ENCODE results near the gene SLC22A25. TPM values are rescaled to one million over a fixed set of nuclear protein-coding genes. Genes with fewer than 3 reads are reported as not detected.
A peak's percentile ranks its signal among the peaks of the same experiment; 100 is the strongest.

SLC22A25 gene
- polyA plus RNA-seq, 2 of the 4 experiments (the other 2 are of a cell fraction) = not detected

DNA sequence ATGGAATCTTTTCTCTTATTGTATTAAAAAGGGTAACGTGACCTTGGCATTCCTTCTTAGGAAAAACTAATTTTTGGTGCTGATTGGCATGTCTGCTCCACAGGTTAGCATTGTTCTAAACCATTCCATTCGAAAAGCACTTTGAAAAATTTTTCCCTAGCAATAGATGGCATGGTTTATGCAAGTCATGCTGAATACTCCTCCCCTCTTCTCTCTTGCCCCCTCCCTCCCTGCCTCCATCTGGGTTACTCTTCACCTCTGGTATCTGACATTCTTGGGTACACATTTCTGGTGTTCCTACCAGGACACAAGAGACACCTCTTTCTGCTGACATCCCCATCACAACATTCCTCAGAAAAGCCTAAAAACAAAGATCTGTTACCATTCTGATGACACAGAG lies 1.5 kb upstream of the SLC22A25 start:
- no peak overlapping the region for H3K4me2 ChIP-seq
- CTCF ChIA-PET = no interaction called here
- FAIRE-seq (no peak), DNase-seq (ENCODE audit: low read depth in 1 of 2, low spot score in 1 of 2) (no peak), ATAC-seq (no peak)
- WGBS (ENCODE audit: missing lambda C conversion rate) = 40% methylated on average over 2 of the region's 2 CpGs
- no peaks in the 10 kb centered on the region for H3K9me3 ChIP-seq
- TF ChIP-seq, protein P1, sequence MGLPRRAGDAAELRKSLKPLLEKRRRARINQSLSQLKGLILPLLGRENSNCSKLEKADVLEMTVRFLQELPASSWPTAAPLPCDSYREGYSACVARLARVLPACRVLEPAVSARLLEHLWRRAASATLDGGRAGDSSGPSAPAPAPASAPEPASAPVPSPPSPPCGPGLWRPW (IDR thresholded peaks at IDR 0.05) = no peak
- TF ChIP-seq KDM5A (IDR thresholded peaks at IDR 0.05) = no peak
- TF ChIP-seq HDAC2 (IDR thresholded peaks at IDR 0.05) = no peak
- TF ChIP-seq SREBF2 (IDR thresholded peaks at IDR 0.05) = no peak
- TF ChIP-seq NFE2L2 (conservative IDR thresholded peaks at IDR 0.05; ENCODE audit: low read length) = peak; percentile 67
- TF ChIP-seq, protein P2, sequence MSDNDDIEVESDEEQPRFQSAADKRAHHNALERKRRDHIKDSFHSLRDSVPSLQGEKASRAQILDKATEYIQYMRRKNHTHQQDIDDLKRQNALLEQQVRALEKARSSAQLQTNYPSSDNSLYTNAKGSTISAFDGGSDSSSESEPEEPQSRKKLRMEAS (IDR thresholded peaks at IDR 0.05) = no peak
- no peak for TF ChIP-seq FOSB (CRISPR knock-in tag; IDR thresholded peaks at IDR 0.05)
- TF ChIP-seq EP300 (IDR thresholded peaks at IDR 0.05) = no peak
- H3K27ac ChIP-seq = no peak overlapping the region
- POLR2A ChIA-PET = no interaction called here
- no peaks in the 10 kb centered on the region for H3K4me1 ChIP-seq
- H3K4me3 ChIP-seq = no peak overlapping the region

- 31% methylated on average over 5 of the region's 5 CpGs for WGBS (ENCODE audit: missing lambda C conversion rate)
- no peak for DNase-seq (ENCODE audit: low read depth in 1 of 2, low spot score in 1 of 2)
- Histone ChIP-seq H3K4me3 (no peak overlapping the region), H3K4me2 (no peak overlapping the region), H3K4me1 (no peaks in the 10 kb centered on the region), H3K27ac (no peak overlapping the region), H3K9me3 (no peaks in the 10 kb centered on the region)
- FAIRE-seq = no peak
- ATAC-seq = no peak
- CTCF ChIA-PET = no interaction called here
- TF ChIP-seq RAD21 (conservative IDR thresholded peaks at IDR 0.05 in 1 of 2, IDR thresholded peaks at IDR 0.05 in 1 of 2) (no peak), CBX2 (IDR thresholded peaks at IDR 0.05; ENCODE audit: borderline replicate concordance, low read depth) (no peak), ZNF302 (CRISPR knock-in tag; IDR thresholded peaks at IDR 0.05) (no peak), RFX5 (IDR thresholded peaks at IDR 0.05) (no peak), EP300 (IDR thresholded peaks at IDR 0.05) (no peak), BHLHE40 (IDR thresholded peaks at IDR 0.05; ENCODE audit: low read depth, low read length) (no peak), BCL3 (IDR thresholded peaks at IDR 0.05) (no peak), HEYL (CRISPR knock-in tag; IDR thresholded peaks at IDR 0.05) (no peak)
- POLR2A ChIA-PET = no interaction called here
Measured at GRCh38 chr11:63242089-63242781, 1.2 kb downstream of the SLC22A25 start.

DNA sequence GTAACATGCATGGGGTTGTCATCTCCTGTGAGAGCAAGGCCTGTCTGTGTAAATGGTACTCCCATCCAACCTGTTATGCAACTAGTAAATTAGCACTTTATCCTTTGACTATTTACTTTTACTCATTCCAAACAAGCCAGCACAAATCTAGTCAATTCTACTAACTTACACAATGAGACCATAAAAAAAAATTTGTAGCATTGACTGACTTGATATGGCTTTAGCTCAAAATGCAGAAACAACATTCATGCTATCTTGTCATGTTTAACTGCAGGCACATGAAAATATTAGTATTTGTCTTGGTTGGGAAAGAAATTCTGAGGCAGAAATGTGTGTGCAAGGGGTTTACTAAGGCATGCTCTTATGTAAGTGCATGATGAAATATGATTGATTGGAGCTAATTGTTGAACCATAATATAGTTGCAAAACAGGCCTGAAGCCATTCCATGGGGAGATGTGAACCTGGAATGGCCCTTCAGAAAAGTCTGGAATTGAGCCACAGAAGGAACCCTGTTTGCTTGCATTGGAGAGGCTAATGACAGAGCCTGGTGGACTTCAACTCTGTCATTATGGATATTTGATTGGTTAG lies 2.5 kb downstream of the SLC22A25 start:
- ATAC-seq (no peak), FAIRE-seq (no peak)
- CTCF ChIA-PET = no interaction called here

GRCh38 chr11:63240098-63240497 lies 3.3 kb downstream of the SLC22A25 start:
- Histone ChIP-seq H3K4me1 (no peaks in the 10 kb centered on the region), H3K9me3 (no peaks in the 10 kb centered on the region), H3K4me3 (no peak overlapping the region), H3K4me2 (no peak overlapping the region), H3K27ac (no peak overlapping the region)
- no peak for FAIRE-seq
- ChIA-PET CTCF (no interaction called here), POLR2A (no interaction called here)
- DNase-seq (ENCODE audit: low read depth in 1 of 2, low spot score in 1 of 2) = no peak
- no peak for ATAC-seq
- WGBS (ENCODE audit: missing lambda C conversion rate) = 3% methylated on average over 1 of the region's 1 CpG
- no peak for TF ChIP-seq CHD4 (IDR thresholded peaks at IDR 0.05; ENCODE audit: borderline replicate concordance)
- no peak for TF ChIP-seq HDAC2 (IDR thresholded peaks at IDR 0.05)
- no peak for TF ChIP-seq ZFP36 (IDR thresholded peaks at IDR 0.05; ENCODE audit: borderline replicate concordance, partially characterized antibody)
- TF ChIP-seq CHD2 (IDR thresholded peaks at IDR 0.05; ENCODE audit: low read length, partially characterized antibody) = no peak
- no peak for TF ChIP-seq RCOR1 (IDR thresholded peaks at IDR 0.05; ENCODE audit: low read depth, low read length)
- TF ChIP-seq CTCF (IDR thresholded peaks at IDR 0.05) = no peak
- TF ChIP-seq NR3C1 (IDR thresholded peaks at IDR 0.05) = no peak
- TF ChIP-seq SMC3 (IDR thresholded peaks at IDR 0.05) = no peak
- TF ChIP-seq ZC3H11A (IDR thresholded peaks at IDR 0.05) = no peak
- no peak for TF ChIP-seq HOXA7 (CRISPR knock-in tag; IDR thresholded peaks at IDR 0.05)
- TF ChIP-seq EHMT2 (IDR thresholded peaks at IDR 0.05; ENCODE audit: low read depth) = no peak
- TF ChIP-seq CBX2 (IDR thresholded peaks at IDR 0.05; ENCODE audit: borderline replicate concordance, low read depth) = no peak
- no peak for TF ChIP-seq E2F6 (IDR thresholded peaks at IDR 0.05; ENCODE audit: borderline replicate concordance, low read depth)

More for the DNA sequence above, 2.5 kb downstream of the SLC22A25 start:
- H3K27ac ChIP-seq = no peak overlapping the region
- no peaks in the 10 kb centered on the region for H3K4me1 ChIP-seq
- no peaks in the 10 kb centered on the region for H3K9me3 ChIP-seq
- POLR2A ChIA-PET = no interaction called here
- TF ChIP-seq MAFK (IDR thresholded peaks at IDR 0.05; ENCODE audit: partially characterized antibody) (no peak), ZNF302 (CRISPR knock-in tag; IDR thresholded peaks at IDR 0.05) (no peak), KDM5A (IDR thresholded peaks at IDR 0.05) (no peak)
- no peak for DNase-seq (ENCODE audit: low read depth in 1 of 2, low spot score in 1 of 2)
- no peak overlapping the region for H3K4me3 ChIP-seq
- no peak overlapping the region for H3K4me2 ChIP-seq

Data from A549 (cell line).